HG03378 (cell line): ENCODE measurements around the gene NPHP3.
"Not testable (repeated sequence)": the region's sequence is repeated elsewhere in the genome, so short reads cannot be mapped to it uniquely, and the experiment has no call there.

Source experiments
- ATAC-seq: cut with Tn5 transposase; IDR thresholded peaks from one replicate; pipeline ENCODE4 v1.9.1; 2021; ENCODE audit warnings: mild to moderate bottlenecking, moderate library complexity; ENCODE audit not compliant: unreplicated experiment

NPHP3 gene

DNA sequence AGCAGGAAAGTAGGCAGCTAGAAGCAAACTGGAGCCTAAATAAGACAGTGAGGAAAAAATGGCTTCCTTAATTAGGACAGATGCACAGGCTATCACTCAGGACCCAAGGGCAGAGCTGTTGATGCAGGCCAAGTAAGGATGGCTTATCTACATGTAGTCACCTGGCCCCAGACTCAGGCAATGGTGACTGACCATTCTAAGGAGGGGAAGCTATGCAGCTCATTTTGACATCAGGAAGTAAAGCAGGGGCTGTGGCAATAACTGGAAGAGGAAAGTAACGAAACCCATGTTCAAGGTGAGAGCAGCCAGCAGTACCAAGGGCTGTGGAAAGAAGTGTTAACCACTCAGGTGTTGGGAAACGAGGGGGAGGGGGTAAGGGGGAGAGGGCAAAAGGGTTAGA lies 78.8 kb downstream of the NPHP3 start:
- no peak for ATAC-seq

DNA sequence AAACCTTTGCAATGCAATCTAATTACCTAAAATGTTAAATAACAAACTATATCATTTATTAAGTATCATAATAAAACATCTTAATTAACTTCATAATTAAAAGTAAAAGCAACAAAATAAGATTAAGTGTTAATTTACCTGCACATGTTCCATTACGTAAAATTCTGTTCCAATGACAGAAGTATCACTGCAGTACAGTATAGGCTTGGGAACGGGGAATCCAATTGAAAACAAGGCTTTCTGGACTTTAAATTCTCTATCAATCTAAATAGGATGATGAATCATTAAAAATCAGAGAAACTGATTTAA lies 79.7 kb downstream of the NPHP3 start:
- no peak for ATAC-seq

DNA sequence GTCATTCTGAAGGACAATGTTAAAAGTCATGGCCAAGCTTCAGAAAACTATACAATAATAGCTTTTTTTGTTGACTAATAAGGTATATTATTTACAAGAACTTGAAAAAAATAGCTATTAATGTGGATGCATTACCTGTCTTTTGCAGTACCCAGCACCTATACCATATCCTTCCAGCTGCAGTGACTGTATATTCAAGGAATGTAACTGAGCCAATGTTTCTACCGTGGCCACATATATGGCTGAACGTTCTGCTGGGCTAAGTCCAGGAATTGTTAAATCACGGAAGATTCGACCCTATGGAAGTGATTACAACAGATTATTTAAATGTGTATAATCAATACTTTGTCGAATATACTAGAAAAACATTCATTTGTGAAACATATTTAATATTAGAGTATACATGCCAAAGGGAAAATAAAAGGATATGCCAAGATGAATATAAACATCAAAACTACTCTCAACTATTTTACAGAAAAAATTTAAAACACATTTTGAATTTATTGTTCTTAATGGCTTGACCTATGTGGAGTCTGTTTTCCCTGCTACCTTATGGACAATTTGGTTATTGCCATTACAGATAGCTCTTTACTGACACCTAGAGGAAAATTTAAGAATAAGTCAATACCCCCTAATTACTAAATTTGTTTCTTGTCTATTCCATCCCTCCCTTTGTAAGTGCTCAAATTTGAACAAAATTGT lies 80.2 kb downstream of the NPHP3 start:
- ATAC-seq = peak; percentile 49

DNA sequence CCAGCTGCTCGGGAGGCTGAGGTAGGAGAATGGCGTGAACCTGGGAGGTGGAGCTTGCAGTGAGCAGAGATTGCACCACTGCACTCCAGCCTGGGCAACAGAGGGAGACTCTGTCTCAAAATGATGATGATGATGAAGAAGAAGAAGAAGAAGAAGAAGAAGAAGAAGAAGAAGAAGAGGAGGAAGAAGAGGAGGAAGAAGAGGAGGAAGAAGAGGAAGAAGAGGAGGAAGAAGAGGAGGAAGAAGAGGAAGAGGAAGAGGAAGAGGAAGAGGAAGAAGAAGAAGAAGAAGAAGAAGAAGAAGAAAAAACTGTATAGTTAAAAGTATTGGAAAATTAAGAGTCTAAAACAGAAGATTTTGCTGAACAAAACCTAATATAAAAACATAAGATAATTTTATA lies 80.8 kb downstream of the NPHP3 start:
- ATAC-seq = not testable (repeated sequence)

DNA sequence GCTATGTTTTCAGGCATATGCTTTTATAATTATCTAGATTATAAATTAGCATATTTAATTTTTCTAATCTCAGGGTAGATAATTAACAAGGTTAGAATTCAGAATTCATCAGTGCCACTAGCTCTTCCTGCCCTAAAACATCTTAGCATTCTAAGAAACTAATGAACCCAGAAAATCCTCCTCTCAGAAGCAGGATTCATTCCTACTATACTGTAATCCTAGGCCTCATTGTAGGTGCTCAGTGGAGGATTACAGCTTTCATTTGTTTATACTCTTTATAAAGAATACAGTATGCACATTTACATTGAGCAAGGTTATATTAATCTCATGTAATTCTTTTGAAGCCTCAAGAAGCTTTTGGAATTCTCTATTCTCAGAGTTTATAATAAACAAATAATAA lies 83.5 kb downstream of the NPHP3 start:
- no peak for ATAC-seq

DNA sequence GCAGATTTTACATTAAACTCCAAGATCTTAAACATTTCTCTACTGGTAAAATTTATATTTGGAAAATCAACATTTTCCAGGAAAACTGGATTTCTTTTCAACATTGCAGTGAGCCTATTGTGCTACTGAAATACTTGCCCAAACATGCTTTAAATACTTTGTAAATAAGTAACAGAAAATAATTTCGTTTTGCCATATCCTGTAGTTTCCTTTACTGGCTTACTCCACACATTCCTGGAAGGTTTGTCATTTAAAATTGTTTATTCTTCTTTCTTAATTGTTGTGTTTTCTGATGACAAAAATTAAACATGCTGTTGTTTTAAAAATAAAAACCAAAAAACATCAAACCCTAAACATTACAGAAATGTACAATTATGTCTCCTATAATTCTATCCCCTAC lies 84.6 kb downstream of the NPHP3 start:
- ATAC-seq = no peak

DNA sequence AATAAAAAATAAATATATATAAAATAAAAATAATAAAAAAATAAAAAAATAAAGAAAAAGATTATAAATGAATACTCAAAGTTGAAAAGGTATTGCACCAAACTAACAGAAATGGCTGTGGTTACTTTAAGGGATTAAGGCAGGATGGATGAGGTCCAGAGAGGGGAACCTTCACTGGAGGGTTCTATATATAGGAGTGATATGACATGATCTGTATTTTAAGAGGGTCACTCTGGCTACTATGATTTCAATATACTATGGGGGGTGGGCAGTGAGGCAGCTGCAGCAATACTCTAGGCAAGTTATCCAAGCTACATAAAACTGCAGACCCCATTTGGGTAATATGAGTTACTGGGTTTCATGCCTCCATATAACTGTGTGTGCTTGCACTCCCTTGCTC lies 87.2 kb downstream of the NPHP3 start:
- ATAC-seq = no peak
